GM21717 (cell line): ENCODE results near the gene DEK.
"Not testable (repeated sequence)": the region's sequence is repeated elsewhere in the genome, so short reads cannot be mapped to it uniquely, and the experiment has no call there.

Source experiments
- ATAC-seq: cut with Tn5 transposase; IDR thresholded peaks from one replicate; pipeline ENCODE4 v1.9.1; 2021; ENCODE audit warnings: mild to moderate bottlenecking, moderate library complexity; ENCODE audit not compliant: unreplicated experiment

Gene DEK

GRCh38 chr6:18264219-18264922, at the start of gene DEK:
Gene DEK, minus strand, starts transcription at chr6:18264530. Its CDS starts 543 bp downstream, at chr6:18263987.
- ATAC-seq, result peak; percentile 42

- ATAC-seq, result no peak
Observed at GRCh38 chr6:18312368-18312767, 48.0 kb upstream of the DEK start.

DNA sequence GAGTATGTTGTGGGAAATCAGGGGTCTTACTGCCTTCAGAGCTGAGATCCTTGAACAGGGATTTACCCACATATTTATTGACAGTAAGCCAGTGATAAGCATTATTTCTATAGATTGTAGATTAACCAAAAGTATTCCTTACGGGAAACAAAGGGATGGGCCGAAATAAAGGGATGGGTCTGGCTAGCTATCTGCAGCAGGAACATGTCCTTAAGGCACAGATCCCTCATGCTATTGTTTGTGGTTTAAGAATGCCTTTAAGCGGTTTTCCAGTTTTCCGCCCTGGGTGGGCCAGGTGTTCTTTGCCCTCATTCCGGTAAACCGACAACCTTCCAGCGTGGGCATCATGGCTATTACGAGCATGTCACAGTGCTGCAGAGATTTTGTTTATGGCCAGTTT, 45.7 kb upstream of the DEK start:
- ATAC-seq, result not testable (repeated sequence)

DNA sequence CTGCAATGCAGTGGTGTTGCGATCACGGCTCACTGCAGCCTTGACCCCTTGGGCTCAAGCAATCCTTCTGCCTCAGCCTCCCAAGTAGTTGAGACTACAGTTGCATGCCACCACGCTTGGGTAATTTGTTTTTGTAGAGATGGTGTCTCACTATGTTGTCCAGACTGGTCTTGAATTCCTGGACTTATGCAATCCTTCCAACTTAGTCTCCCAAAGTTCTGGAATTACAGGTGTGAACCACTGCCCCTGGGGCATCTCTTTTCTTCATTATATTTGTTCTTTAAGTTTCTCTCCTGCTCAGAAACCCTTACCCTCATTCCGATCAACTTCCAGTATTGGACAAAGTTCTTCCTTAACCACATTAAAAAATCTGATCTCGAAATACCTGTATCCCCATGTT, 44.7 kb upstream of the DEK start:
- no peak for ATAC-seq

GRCh38 chr6:18308070-18308735, 43.9 kb upstream of the DEK start:
- no peak for ATAC-seq

GRCh38 chr6:18306977-18307376, 42.6 kb upstream of the DEK start:
- ATAC-seq, result no peak

GRCh38 chr6:18302561-18303439, 38.5 kb upstream of the DEK start:
- ATAC-seq, result no peak

- no peak for ATAC-seq
Observed at GRCh38 chr6:18293076-18293904, 29.0 kb upstream of the DEK start.

GRCh38 chr6:18289283-18289682, 25.0 kb upstream of the DEK start:
- ATAC-seq, result no peak

DNA sequence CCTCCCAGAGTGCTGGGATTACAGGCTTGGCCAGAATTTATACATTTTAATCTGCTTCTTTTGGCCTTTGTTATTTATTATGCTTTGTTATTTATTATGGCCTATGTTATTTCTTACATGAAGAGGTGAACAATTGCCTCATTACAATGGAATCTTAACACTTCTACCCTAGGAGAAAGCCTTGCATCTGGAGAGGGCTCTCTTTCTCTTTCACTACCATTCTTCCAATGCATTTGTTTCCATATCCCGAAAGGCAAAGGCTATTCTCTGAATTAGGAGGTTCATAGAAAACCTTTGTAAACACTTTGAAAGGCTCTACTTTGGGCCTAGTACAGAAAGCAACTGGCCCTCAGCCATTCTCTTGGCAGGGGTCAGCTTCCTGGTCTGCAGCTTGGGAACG, 19.9 kb upstream of the DEK start:
- no peak for ATAC-seq

- ATAC-seq, result no peak
Observed at GRCh38 chr6:18281564-18281963, 17.2 kb upstream of the DEK start.

- ATAC-seq, result no peak
Observed at GRCh38 chr6:18280084-18280483, 15.8 kb upstream of the DEK start.

DNA sequence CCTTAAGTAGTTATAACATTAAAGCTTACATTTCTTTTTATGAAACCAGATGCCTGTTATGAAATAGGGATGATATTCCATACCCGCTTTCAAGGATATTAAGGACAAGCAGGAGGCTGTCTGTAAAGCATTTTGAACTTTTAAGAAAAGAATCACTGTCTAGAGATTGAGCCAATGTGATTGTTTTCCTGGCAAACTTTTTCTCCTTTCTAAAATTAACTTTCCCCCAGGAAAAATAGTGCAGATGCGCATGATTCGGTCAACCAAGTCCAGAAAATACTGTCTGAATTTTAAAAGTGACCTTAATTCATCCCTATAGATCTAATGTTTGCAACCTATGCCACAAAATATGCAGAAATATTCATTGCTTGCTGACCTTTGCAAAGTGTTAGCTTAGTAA, 15.1 kb upstream of the DEK start:
- no peak for ATAC-seq

- ATAC-seq, result no peak
Observed at GRCh38 chr6:18277237-18278006, 13.1 kb upstream of the DEK start.

DNA sequence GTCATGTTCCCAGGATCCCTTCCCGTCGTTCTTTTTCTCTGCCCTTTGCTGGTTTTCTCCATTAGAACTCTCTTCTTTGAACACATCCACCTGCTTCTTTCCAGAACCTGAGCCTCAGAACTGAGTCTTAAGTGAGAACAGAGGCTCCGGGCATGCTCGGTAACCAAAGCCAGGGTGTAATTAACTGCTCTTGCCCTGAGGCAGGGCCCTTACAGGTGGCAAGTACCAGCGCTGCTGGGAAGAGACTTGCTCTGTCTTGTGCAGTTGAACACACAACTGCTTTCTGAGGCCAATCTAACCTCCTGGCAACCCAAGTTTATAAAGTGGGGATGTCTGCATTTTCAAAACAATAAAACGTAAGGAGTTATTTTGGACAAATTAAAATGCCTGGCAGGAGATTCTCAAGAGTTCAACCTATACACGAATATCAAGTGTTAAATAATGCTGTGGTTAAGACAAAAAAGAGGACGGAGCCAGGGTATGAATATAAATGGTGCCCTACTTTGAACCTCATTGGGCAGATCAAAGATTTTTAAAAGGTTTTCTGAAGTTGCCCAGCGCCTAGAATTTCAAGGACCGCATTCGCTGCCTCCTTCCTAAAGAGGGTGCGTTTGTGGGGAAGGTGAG, 12.4 kb upstream of the DEK start:
- ATAC-seq, result no peak

DNA sequence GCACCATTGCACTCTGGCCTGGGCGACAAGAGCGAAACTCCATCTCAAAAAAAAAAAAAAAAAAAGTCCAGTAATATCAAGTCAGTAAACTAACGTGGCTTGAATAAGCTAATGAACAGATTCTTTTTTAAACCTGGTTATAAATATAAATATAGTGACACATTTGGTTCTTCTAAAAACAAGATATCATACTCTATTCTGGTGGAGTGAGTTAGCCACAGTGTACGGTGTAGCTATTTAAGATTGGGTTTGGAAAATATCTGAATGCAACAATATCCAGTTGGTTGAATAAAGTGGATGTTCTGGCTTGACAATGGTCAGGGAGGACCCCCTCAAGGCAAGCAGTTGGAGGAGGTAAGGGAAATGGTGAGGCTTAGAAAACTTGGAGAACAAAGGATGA, 5.9 kb upstream of the DEK start:
- ATAC-seq, result no peak

GRCh38 chr6:18269717-18270116, 5.4 kb upstream of the DEK start:
- ATAC-seq, result no peak

DNA sequence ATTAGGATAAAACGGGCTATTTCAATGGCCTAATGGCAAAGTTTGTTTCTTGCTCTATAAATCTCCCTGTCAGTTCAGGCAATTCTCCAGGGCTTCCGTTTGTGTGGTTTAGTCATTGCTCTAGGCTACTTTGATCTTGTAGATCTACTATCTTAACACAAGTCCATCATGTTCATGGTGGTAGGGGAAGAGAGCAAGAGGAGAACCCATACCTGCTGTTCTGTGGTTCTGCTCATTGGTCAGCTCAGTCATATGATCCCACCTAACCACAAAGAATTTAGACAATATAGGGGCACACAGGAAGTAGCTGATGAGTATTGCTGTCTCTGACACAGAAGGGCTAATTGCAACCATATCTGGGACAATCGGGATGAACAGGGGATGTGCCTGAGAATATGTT, 4.9 kb upstream of the DEK start:
- no peak for ATAC-seq

GRCh38 chr6:18268066-18268465, 3.7 kb upstream of the DEK start:
- no peak for ATAC-seq

GRCh38 chr6:18266523-18266912, 2.2 kb upstream of the DEK start:
- ATAC-seq, result no peak
